ENCODE results near the gene CNKSR2. TPM values are rescaled to one million over a fixed set of nuclear protein-coding genes. Genes with fewer than 3 reads are reported as not detected.

The CNKSR2 gene
- total and polyA plus RNA-seq, 2 experiments from 2014 or later: 0.14 to 0.76 TPM

DNA sequence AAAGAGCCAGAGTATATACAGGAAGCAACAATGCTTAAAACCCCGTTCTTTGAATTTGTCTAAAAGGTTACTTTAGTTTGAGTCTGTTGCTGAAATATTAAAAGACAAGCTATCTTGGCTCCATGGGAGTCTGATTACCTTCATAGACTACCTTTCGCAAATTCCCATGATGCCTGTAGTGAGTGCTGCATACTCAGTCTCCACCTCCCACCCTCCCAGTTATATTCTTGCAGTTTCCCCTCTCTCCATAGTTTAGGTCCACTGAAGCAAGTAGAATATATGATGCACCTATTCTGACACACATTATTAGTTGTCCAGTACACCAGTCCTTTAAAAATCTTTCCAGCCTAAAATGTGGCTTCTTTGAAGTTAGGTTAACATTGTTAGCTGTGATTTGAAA is 2.4 kb downstream of the CNKSR2 start:
- DNase-seq: no peak
- no peak overlapping the region for H2AFZ ChIP-seq
- H3K36me3 ChIP-seq (ENCODE audit: low read depth): no peaks in the 10 kb centered on the region
- in situ Hi-C loops (cut with MboI): no loop called here
- H3K4me2 ChIP-seq (ENCODE audit: unreplicated experiment): no peak overlapping the region
- no peak overlapping the region for H3K4me3 ChIP-seq
- WGBS, 2 experiments (ENCODE audit: low coverage in 1 of 2, low lambda C conversion rate in 2 of 2, missing lambda C conversion rate in 2 of 2): 71 to 75% methylated on average over 2 of the region's 2 CpGs
- no peaks in the 10 kb centered on the region for H3F3A ChIP-seq (ENCODE audit: insufficient read depth)
- H4K20me1 ChIP-seq (ENCODE audit: insufficient read depth): no peaks in the 10 kb centered on the region
- H3K79me2 ChIP-seq (ENCODE audit: insufficient read depth): no peaks in the 10 kb centered on the region
- H3K27ac ChIP-seq: no peak overlapping the region
- H3K9me2 ChIP-seq (ENCODE audit: insufficient read depth): no peaks in the 10 kb centered on the region
- no peaks in the 10 kb centered on the region for H3K4me1 ChIP-seq (ENCODE audit: insufficient read depth)
- H3K9ac ChIP-seq: no peak overlapping the region
- no peaks in the 10 kb centered on the region; the same call in 1 of the 2 replicates for H3K27me3 ChIP-seq (replicated peaks; ENCODE audit: insufficient read depth)
- H3K9me3 ChIP-seq (ENCODE audit: low read depth): no peaks in the 10 kb centered on the region
- TF ChIP-seq EZH2 (IDR thresholded peaks at IDR 0.05; ENCODE audit: insufficient read depth, poor library complexity, severe bottlenecking): no peak
- no peak for TF ChIP-seq EZH2phosphoT487 (IDR thresholded peaks at IDR 0.05; ENCODE audit: insufficient read depth, low read depth)

DNA sequence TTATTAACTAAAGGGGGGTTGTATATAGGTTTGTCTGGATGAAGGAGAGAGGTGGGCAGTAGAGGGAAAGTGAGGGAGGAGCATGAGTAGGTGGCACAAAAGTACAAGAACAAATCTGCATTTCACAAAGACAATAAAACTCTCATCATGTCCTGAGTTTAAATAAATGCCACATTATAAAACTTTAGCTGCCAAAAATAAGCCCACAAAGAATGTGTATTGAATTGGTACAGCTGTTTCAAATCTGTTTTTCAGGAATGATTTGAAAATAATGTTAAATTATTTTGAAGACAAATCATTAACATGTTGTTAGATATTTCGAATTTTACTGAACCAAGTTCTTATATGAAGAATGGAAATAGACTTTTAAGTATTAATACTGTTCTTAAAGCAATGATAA is 5.8 kb downstream of the CNKSR2 start:
- no peak overlapping the region for H2AFZ ChIP-seq
- H3K27ac ChIP-seq: no peak overlapping the region
- no peaks in the 10 kb centered on the region for H3K79me2 ChIP-seq (ENCODE audit: insufficient read depth)
- no peak for DNase-seq
- H3K9me3 ChIP-seq (ENCODE audit: low read depth): no peaks in the 10 kb centered on the region
- in situ Hi-C loops (cut with MboI): no loop called here
- no peaks in the 10 kb centered on the region for H4K20me1 ChIP-seq (ENCODE audit: insufficient read depth)
- no peaks in the 10 kb centered on the region for H3K4me1 ChIP-seq (ENCODE audit: insufficient read depth)
- 34 to 46% methylated on average over 1 of the region's 1 CpG for WGBS, 2 experiments (ENCODE audit: low coverage in 1 of 2, low lambda C conversion rate in 2 of 2, missing lambda C conversion rate in 2 of 2)
- H3K9ac ChIP-seq: no peak overlapping the region
- H3K36me3 ChIP-seq (ENCODE audit: low read depth): no peaks in the 10 kb centered on the region
- no peaks in the 10 kb centered on the region for H3K9me2 ChIP-seq (ENCODE audit: insufficient read depth)
- H3K27me3 ChIP-seq (replicated peaks; ENCODE audit: insufficient read depth): no peaks in the 10 kb centered on the region; the same call in 1 of the 2 replicates
- TF ChIP-seq EZH2phosphoT487 (IDR thresholded peaks at IDR 0.05; ENCODE audit: insufficient read depth, low read depth) (no peak), EZH2 (IDR thresholded peaks at IDR 0.05; ENCODE audit: insufficient read depth, poor library complexity, severe bottlenecking) (no peak)
- H3K4me2 ChIP-seq (ENCODE audit: unreplicated experiment): no peak overlapping the region
- no peaks in the 10 kb centered on the region for H3F3A ChIP-seq (ENCODE audit: insufficient read depth)
- no peak overlapping the region for H3K4me3 ChIP-seq

DNA sequence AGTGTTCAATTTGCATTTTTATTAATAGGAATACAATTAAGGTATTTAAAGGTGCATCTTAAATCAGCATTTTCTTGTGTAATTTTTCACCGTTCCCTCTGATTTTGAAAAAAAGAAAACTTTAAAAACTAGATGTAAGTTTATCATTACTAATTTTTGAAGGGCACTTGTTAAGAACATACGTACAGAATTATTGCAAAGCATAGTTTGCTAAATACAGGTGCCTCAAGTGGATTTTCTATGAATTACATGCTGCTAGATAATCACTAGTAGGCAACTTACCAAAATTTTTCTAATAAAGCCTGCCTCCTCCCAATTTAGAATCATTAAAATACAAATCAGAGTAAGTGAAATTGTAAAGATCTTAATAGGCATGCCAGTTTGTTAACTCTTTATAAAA is 8.5 kb downstream of the CNKSR2 start:
- H3K27me3 ChIP-seq (replicated peaks; ENCODE audit: insufficient read depth): no peaks in the 10 kb centered on the region
- no peaks in the 10 kb centered on the region for H3F3A ChIP-seq (ENCODE audit: insufficient read depth)
- no peaks in the 10 kb centered on the region for H3K4me1 ChIP-seq (ENCODE audit: insufficient read depth)
- H3K9me2 ChIP-seq (ENCODE audit: insufficient read depth): no peaks in the 10 kb centered on the region
- in situ Hi-C loops (cut with MboI): no loop called here
- no peaks in the 10 kb centered on the region for H3K79me2 ChIP-seq (ENCODE audit: insufficient read depth)
- H3K4me2 ChIP-seq (ENCODE audit: unreplicated experiment): no peak overlapping the region
- no peak overlapping the region for H2AFZ ChIP-seq
- TF ChIP-seq EZH2 (IDR thresholded peaks at IDR 0.05; ENCODE audit: insufficient read depth, poor library complexity, severe bottlenecking): no peak
- TF ChIP-seq EZH2phosphoT487 (IDR thresholded peaks at IDR 0.05; ENCODE audit: insufficient read depth, low read depth): no peak
- WGBS, 2 experiments (ENCODE audit: low coverage in 1 of 2, low lambda C conversion rate in 2 of 2, missing lambda C conversion rate in 2 of 2): 55 to 76% methylated on average over 2 of the region's 2 CpGs
- H3K9ac ChIP-seq: no peak overlapping the region
- no peaks in the 10 kb centered on the region for H3K9me3 ChIP-seq (ENCODE audit: low read depth)
- DNase-seq: peak; percentile 26
- no peak overlapping the region for H3K27ac ChIP-seq
- no peak overlapping the region for H3K4me3 ChIP-seq
- H3K36me3 ChIP-seq (ENCODE audit: low read depth): no peaks in the 10 kb centered on the region
- H4K20me1 ChIP-seq (ENCODE audit: insufficient read depth): no peaks in the 10 kb centered on the region

DNA sequence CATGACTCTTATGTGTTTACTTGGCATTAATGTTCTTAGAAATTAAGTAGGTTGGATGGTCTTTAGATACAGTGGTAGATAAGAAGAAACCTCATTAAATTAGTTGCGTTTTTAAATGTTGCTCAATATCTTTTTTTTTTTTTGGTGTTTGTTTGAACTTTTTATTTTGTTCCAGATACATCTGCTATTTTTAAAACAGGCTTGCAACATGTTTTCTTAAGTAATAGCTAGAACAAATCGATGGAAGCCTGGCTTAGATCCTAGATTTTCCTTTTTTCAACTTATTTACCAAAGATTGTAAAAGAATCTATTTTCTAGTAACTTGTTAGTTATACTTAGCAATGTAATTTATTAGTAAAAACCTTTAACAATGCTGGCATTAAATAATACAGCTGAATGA is 9.3 kb downstream of the CNKSR2 start:
- no peaks in the 10 kb centered on the region for H4K20me1 ChIP-seq (ENCODE audit: insufficient read depth)
- DNase-seq: no peak
- no peak overlapping the region for H3K9ac ChIP-seq
- 18 to 23% methylated on average over 2 of the region's 2 CpGs for WGBS, 2 experiments (ENCODE audit: low coverage in 1 of 2, low lambda C conversion rate in 2 of 2, missing lambda C conversion rate in 2 of 2)
- TF ChIP-seq EZH2 (IDR thresholded peaks at IDR 0.05; ENCODE audit: insufficient read depth, poor library complexity, severe bottlenecking) (no peak), EZH2phosphoT487 (IDR thresholded peaks at IDR 0.05; ENCODE audit: insufficient read depth, low read depth) (no peak)
- H3K27ac ChIP-seq: no peak overlapping the region
- H3K36me3 ChIP-seq (ENCODE audit: low read depth): no peaks in the 10 kb centered on the region
- H3K9me2 ChIP-seq (ENCODE audit: insufficient read depth): no peaks in the 10 kb centered on the region
- no peaks in the 10 kb centered on the region for H3K4me1 ChIP-seq (ENCODE audit: insufficient read depth)
- in situ Hi-C loops (cut with MboI): no loop called here
- H3K9me3 ChIP-seq (ENCODE audit: low read depth): no peaks in the 10 kb centered on the region
- H3K4me3 ChIP-seq: no peak overlapping the region
- H3K27me3 ChIP-seq (replicated peaks; ENCODE audit: insufficient read depth): no peaks in the 10 kb centered on the region
- no peaks in the 10 kb centered on the region for H3F3A ChIP-seq (ENCODE audit: insufficient read depth)
- H3K79me2 ChIP-seq (ENCODE audit: insufficient read depth): no peaks in the 10 kb centered on the region
- no peak overlapping the region for H2AFZ ChIP-seq
- no peak overlapping the region for H3K4me2 ChIP-seq (ENCODE audit: unreplicated experiment)

DNA sequence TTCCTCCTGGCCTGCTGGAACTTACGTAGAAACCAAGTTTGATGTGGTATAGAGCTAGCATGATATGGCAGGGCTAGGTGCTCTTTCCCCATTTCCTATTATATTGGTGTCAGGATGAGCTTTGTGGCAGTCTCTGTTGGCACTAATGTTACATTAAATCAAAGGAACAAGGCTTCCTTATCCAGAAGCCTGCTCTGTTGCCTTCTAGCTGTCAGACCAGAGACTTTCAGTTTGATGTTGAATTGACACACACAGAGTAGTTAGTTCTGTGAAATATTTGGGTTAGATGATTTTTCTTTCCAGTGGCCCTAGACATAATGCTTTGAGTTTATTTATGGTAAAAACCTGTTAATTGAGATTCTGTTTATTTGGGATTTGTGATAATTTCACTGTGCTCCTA is 10.0 kb downstream of the CNKSR2 start:
- Histone ChIP-seq H2AFZ (no peak overlapping the region), H3K9me2 (ENCODE audit: insufficient read depth) (no peaks in the 10 kb centered on the region), H3K36me3 (ENCODE audit: low read depth) (no peaks in the 10 kb centered on the region), H3K9me3 (ENCODE audit: low read depth) (no peaks in the 10 kb centered on the region), H3K4me2 (ENCODE audit: unreplicated experiment) (no peak overlapping the region), H3K27me3 (replicated peaks; ENCODE audit: insufficient read depth) (no peaks in the 10 kb centered on the region), H3K79me2 (ENCODE audit: insufficient read depth) (no peaks in the 10 kb centered on the region), H3F3A (ENCODE audit: insufficient read depth) (no peaks in the 10 kb centered on the region), H3K9ac (no peak overlapping the region), H3K4me3 (no peak overlapping the region), H3K27ac (no peak overlapping the region), H3K4me1 (ENCODE audit: insufficient read depth) (no peaks in the 10 kb centered on the region), H4K20me1 (ENCODE audit: insufficient read depth) (no peaks in the 10 kb centered on the region)
- DNase-seq: no peak
- in situ Hi-C loops (cut with MboI): no loop called here
- TF ChIP-seq EZH2phosphoT487 (IDR thresholded peaks at IDR 0.05; ENCODE audit: insufficient read depth, low read depth) (no peak), EZH2 (IDR thresholded peaks at IDR 0.05; ENCODE audit: insufficient read depth, poor library complexity, severe bottlenecking) (no peak)
- WGBS, 2 experiments (ENCODE audit: low coverage in 1 of 2, low lambda C conversion rate in 2 of 2, missing lambda C conversion rate in 2 of 2): 90 to 100% methylated on average over 1 of the region's 1 CpG

Data from GM23248 (cell line).